Muscle layer of colon (tissue), 2 donors: ENCODE results near the gene UNCX.

ENCODE experiments used
- H3K27ac ChIP-seq: one replicate; pipeline ENCODE4 v1.7.0; 2013; ENCODE audit warnings: low read depth, mild to moderate bottlenecking, low read length, moderate library complexity
- H3K27me3 ChIP-seq, 2 donors: one replicate each; pipeline ENCODE4 v1.7.0; 2013; ENCODE audit warnings: low read length in 2 of 2, mild to moderate bottlenecking in 2 of 2; ENCODE audit not compliant: insufficient read depth in 2 of 2, control insufficient read depth in 1 of 2
- H3K36me3 ChIP-seq: one replicate; pipeline ENCODE4 v1.7.0; 2013; ENCODE audit warnings: mild to moderate bottlenecking, low read length; ENCODE audit not compliant: insufficient read depth
- H3K4me1 ChIP-seq: one replicate; pipeline ENCODE4 v1.7.0; 2013; ENCODE audit warnings: mild to moderate bottlenecking, low read length; ENCODE audit not compliant: insufficient read depth
- H3K4me3 ChIP-seq, 2 donors: one replicate each; pipeline ENCODE4 v1.7.0; 2013; ENCODE audit warnings: low read length in 2 of 2, low read depth in 1 of 2, mild to moderate bottlenecking in 1 of 2, moderate library complexity in 1 of 2
- H3K9ac ChIP-seq: one replicate; pipeline ENCODE4 v1.7.0; 2013; ENCODE audit warnings: low read length
- H3K9me3 ChIP-seq: one replicate; pipeline ENCODE4 v1.7.0; 2013; ENCODE audit warnings: mild to moderate bottlenecking, low read length
- donor health status: abdominal sarcoma.
- donor health status: Adenocarcinoma of cecum.

The UNCX gene

DNA sequence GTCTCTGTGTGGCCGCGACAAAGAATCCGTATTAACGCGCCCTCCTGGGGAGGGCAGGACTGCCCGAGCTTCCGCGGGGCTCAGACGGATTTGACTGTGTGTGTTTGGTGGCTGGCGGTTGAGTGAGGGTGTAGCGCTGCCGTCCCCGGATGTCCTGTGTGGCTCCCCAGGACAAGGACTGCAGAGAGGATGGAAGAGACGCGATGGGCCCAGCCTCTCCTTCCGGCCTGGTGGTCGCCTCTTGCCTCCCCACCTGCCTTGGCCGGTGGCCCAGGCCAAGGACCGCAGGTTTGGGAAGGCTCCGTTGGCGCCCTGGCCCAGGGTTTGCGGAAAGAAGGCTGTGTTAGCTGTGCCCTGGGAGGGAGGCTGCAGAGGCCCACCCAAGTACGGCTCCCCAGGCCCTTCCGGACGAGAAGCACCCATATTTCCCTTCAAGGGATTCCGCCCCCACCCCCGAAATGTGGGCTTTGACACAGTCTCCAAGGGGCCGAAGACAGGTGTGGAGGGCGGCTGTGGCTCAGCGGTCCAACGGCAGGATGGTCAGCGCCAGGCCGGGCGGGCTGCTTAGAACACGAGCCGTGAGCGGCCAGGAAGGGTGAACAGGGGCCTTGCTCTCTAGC is 2.3 kb downstream of the UNCX start:
- no peaks in the 10 kb centered on the region for H3K9me3 ChIP-seq
- H3K27ac ChIP-seq = no peak overlapping the region
- no peak overlapping the region for H3K9ac ChIP-seq
- H3K4me3 ChIP-seq = no peak overlapping the region
- H3K27me3 ChIP-seq = peaks cover 65 to 83% of the 10 kb centered on the region in 2 donors
- no peaks in the 10 kb centered on the region for H3K36me3 ChIP-seq
- H3K4me1 ChIP-seq = no peaks in the 10 kb centered on the region

DNA sequence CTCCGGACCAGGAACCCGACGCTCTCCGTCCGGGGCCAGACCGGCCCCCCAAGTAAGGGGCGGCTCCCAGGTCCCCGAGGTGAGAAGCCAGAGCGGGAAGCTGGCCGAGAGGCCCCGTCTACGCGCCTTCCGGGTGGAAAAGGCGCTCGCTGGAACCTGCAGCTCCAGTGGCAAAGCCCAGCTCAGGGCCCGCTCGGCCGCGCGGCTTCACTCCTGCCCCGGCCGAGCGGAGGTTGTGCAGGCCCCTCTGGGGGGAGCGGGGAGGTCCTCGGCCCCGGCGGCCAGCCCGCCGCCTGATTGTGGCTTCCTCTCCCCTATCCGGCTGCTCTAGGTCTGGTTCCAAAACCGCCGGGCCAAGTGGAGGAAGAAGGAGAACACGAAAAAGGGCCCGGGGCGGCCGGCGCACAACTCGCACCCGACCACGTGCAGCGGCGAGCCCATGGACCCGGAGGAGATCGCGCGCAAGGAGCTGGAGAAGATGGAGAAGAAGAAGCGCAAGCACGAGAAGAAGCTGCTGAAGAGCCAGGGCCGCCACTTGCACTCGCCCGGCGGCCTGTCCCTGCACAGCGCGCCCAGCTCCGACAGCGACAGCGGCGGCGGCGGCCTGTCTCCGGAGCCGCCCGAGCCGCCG is 2.9 kb downstream of the UNCX start:
- Histone ChIP-seq H3K27ac (no peak overlapping the region), H3K4me1 (no peaks in the 10 kb centered on the region), H3K36me3 (no peaks in the 10 kb centered on the region), H3K9ac (no peak overlapping the region), H3K27me3 (peaks cover 66 to 85% of the 10 kb centered on the region in 2 donors), H3K4me3 (no peak overlapping the region), H3K9me3 (no peaks in the 10 kb centered on the region)

DNA sequence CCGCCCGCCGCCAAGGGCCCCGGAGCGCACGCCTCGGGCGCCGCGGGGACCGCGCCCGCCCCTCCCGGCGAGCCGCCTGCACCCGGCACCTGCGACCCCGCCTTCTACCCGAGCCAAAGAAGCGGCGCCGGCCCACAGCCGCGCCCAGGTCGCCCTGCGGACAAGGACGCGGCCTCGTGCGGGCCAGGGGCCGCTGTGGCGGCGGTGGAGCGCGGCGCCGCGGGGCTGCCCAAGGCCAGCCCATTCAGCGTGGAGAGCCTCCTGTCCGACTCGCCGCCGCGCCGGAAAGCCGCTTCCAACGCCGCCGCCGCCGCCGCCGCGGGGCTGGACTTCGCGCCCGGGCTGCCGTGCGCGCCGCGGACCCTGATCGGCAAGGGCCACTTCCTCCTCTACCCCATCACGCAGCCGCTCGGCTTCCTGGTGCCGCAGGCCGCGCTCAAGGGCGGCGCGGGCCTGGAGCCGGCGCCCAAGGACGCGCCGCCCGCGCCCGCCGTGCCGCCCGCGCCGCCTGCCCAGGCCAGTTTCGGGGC is 3.5 kb downstream of the UNCX start:
- H3K9me3 ChIP-seq = no peaks in the 10 kb centered on the region
- H3K27ac ChIP-seq = no peak overlapping the region
- H3K4me3 ChIP-seq = no peak overlapping the region
- peaks cover 60 to 85% of the 10 kb centered on the region in 2 donors for H3K27me3 ChIP-seq
- H3K9ac ChIP-seq = no peak overlapping the region
- H3K36me3 ChIP-seq = no peaks in the 10 kb centered on the region
- H3K4me1 ChIP-seq = no peaks in the 10 kb centered on the region

DNA sequence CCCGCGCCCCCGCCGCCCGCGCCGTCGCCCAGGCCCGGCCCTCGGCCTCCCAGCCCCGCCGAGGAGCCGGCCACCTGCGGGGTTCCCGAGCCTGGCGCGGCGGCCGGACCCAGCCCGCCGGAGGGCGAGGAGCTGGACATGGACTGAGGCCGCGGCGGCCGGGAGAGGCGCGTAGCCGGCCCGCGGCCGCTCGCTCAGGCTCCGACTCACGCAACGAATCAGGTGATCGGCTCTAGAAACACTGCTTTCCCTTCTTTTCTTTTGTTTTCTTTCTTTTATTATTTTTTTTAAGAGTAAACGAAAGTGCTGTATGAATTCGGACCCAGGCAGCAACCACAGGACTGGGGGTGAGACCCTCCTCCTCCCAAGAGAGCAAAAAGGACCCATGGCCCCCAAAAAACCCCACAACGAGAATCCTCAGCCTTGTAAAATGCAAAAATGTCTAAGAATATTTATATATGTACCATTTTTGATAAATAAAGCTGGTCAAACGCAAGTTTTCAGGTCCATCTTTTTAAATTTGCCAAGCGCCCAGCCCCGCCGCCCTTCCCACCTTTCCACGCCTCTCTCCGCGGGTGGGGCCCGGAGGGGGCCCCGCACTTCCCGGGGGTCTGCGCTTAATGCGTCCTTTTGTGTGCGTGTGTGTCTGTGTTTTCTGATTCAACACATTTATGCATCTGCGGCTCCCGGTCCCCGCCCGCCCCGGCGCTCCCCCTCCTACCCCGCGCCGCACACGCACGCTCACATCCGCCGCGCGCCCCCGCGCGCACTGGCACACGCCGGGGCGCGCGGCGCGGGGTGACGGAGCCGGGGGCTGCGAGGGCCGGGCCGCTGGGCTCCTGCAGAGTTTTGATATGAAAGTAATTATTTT is 4.4 kb downstream of the UNCX start:
- Histone ChIP-seq H3K9me3 (no peaks in the 10 kb centered on the region), H3K4me3 (no peak overlapping the region), H3K9ac (no peak overlapping the region), H3K4me1 (no peaks in the 10 kb centered on the region), H3K36me3 (no peaks in the 10 kb centered on the region), H3K27ac (no peak overlapping the region), H3K27me3 (peaks cover 58 to 85% of the 10 kb centered on the region in 2 donors)

DNA sequence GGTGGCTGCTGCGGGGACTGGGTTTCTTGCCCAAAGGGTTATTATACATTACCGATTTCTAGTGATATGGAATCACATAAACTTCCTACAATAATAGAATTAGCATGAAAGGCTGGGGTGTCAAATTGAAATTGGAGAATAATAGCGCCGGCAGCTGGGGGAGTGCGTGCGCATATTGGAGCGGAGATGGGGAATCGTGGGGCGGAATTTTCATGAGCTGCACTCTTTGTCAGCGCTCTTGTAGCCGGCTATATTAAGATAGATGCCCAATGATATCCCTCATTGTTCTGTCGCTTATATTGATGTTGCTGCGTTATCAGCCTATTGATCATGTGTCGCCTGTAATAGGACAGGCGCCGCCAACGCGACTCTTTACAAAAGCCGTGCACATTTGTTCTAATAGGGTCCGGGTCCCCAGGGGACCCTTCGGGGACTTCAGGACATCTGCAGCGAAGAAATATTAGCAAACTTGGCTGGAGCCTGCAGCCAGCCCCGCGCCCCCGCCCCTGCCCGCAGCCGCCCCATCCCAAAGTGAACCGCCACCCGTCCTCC is 5.1 kb downstream of the UNCX start:
- Histone ChIP-seq H3K4me3 (no peak overlapping the region), H3K27me3 (peaks cover 63 to 89% of the 10 kb centered on the region in 2 donors), H3K9me3 (no peaks in the 10 kb centered on the region), H3K36me3 (no peaks in the 10 kb centered on the region), H3K9ac (no peak overlapping the region), H3K27ac (no peak overlapping the region), H3K4me1 (no peaks in the 10 kb centered on the region)

DNA sequence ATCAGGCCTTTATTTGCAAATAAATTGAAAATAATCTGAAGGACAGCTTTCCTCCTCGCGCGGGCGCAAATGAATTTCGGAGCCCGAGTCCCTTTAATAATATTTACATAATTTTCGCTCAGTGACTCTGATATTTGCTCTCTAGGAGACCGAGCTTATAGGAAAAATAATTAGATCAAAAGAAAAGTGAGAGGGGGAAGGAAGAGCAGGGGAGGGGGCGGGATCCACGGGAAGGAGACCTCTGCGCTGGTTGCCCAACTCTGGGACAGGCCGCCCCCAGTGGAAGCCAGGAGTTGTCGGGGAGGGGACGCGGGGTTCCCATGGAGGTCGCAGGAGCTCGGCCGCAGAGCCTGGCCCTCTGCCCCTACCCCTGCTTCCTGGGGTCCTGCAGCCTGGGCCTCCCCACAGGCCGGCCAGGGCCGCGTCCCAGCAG is 5.8 kb downstream of the UNCX start:
- Histone ChIP-seq H3K9ac (no peak overlapping the region), H3K4me1 (no peaks in the 10 kb centered on the region), H3K9me3 (no peaks in the 10 kb centered on the region), H3K27me3 (peaks cover 69 to 89% of the 10 kb centered on the region in 2 donors), H3K36me3 (no peaks in the 10 kb centered on the region), H3K4me3 (no peak overlapping the region), H3K27ac (no peak overlapping the region)

DNA sequence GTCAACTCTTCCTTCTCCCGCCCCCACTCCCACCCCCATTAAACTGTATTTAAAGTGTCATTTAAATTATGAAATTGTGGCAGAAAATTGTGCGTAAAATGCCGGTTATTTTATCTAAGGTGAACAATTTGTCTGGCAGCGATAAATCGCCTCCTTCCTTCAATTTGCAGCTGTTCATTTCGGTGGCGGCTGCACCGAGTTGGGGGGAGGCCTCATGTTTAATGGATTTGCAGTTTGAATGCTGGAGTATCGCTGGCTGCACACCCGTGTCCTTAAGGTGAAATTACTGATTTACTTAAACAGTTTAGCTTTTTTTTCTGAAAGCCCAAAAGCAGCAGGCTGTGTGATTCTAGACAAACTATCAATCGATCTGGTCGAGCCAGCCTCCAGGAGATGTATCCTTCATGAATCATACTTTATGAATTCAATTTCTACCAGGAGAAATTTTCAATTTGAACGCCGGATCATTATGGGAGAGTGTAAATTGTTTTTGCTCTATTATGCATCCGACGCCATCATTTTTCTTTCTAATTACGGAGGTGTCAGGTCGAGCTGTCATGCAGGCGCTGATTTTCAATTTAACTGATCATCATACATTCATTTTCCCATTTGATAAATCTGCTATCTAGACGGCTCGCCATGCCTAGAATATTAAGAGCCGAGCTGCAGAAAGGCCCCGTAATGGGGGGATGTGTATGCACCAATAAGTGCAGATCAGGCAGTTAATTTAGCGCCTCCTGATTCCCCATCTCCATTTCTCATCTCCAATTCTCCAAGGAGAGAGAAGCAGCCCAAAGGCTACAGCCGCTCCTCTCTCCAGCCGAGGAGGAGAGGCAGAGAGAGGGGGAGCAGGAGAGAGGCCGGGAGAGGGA is 6.5 kb downstream of the UNCX start:
- H3K4me1 ChIP-seq = no peaks in the 10 kb centered on the region
- no peak overlapping the region for H3K4me3 ChIP-seq
- no peaks in the 10 kb centered on the region for H3K36me3 ChIP-seq
- no peak overlapping the region for H3K27ac ChIP-seq
- no peaks in the 10 kb centered on the region for H3K9me3 ChIP-seq
- H3K9ac ChIP-seq = no peak overlapping the region
- H3K27me3 ChIP-seq = peaks cover 70 to 89% of the 10 kb centered on the region in 2 donors

DNA sequence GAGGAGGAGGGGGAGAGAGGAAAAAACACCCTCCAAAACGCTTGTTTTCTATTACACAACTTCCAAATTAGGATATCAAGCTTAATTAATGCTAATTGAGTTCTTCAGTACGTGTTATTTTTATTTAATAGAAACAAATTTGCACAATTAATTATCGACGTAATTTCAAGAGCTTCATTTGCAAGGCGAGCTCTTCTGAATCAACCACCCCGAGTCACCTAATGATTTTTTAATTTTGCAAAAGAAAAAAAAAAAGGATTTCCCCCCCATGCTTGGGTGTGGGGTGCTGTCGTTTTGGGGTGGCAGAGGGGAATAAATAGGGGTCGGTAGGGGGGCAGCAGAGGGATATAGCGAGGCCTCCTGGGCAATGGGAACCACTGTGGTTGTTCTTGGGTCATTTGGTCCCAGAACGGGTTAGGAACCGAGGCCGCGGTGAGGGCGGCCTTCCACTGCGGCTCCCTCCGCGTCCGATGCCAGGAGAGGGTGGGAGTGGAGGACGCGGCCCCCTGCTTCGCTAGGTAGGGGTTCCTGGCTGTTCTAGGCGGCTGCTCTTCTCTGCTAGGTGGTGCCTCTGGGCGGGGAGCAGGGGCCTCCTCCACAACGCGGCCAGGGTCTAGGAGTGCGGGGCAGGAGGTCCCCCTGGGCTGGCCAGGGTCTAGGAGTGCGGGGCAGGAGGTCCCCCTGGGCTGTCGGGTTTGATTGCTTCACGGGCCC is 7.3 kb downstream of the UNCX start:
- H3K27me3 ChIP-seq = peaks cover 70 to 89% of the 10 kb centered on the region in 2 donors
- no peaks in the 10 kb centered on the region for H3K9me3 ChIP-seq
- H3K4me3 ChIP-seq = no peak overlapping the region
- no peak overlapping the region for H3K9ac ChIP-seq
- H3K27ac ChIP-seq = no peak overlapping the region
- H3K36me3 ChIP-seq = no peaks in the 10 kb centered on the region
- no peaks in the 10 kb centered on the region for H3K4me1 ChIP-seq

DNA sequence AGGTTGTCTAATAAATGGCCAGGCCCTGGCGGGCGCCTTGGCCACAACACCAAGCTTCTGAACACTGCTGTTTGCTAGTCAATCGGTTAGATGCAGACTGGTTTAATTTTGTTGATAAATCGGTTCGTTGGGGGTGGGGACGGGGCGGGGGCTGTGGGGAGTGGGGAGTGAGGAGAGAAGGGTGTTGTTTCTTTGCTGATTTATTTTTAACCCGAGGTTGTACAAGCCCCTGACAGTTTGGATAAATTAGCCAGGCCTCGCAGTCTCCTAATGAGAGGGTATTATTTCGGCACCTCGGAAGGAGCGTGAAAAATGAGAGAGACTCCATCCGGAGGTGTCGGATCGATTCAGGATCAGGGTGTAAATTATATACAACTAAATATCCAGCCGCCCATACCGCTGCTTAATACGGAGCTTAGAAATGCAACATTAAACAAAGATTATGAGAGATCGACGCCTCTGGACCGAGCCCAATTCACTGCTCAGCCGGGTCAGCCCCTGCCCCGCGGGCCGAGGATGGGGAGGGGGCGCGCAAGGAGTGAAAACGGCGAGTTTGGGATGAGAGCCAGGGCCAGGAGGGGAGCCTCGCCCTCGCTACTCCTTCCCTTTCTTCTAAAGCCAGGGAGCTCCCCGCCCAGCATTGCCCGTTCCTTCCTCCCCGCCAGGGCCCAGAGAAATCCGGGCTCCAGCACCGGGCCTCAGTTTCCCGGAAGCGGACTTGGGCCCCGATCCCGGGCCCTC is 8.0 kb downstream of the UNCX start:
- Histone ChIP-seq H3K4me3 (no peak overlapping the region), H3K27ac (no peak overlapping the region), H3K4me1 (no peaks in the 10 kb centered on the region)

DNA sequence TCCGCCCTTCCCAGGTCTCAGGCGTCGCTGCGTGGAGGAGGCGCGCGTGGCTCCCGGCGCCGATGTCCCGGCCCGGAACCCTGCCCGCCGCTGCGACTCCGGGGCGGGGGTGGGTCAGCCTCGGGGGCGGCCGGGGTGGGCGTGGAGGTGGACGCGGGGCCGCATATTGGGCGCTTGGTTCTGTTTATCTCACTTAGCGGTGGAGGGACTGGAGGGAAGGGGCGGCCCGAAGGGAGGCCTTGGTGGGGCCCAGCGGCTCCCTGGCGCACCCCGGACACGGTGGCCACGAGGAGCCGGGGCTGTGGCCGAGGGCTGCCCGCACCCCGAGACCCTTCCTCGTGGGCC is 8.6 kb downstream of the UNCX start:
- Histone ChIP-seq H3K27me3 (peaks cover 75 to 93% of the 10 kb centered on the region in 2 donors), H3K4me3 (no peak overlapping the region), H3K4me1 (no peaks in the 10 kb centered on the region), H3K9me3 (no peaks in the 10 kb centered on the region), H3K27ac (no peak overlapping the region), H3K36me3 (no peaks in the 10 kb centered on the region), H3K9ac (no peak overlapping the region)

More for the DNA sequence above, 8.0 kb downstream of the UNCX start:
- Histone ChIP-seq H3K9me3 (no peaks in the 10 kb centered on the region), H3K36me3 (no peaks in the 10 kb centered on the region), H3K9ac (no peak overlapping the region), H3K27me3 (peaks cover 70 to 89% of the 10 kb centered on the region in 2 donors)
